NCI-H2081 (cell line): Measurements from ENCODE around the gene NINJ2.

Source experiments
- DNase-seq, 2 experiments: peaks; one replicate each; lab custom pipeline; 2025; lab: John Stamatoyannopoulos, UW

NINJ2 gene

GRCh38 chr12:613996-614395 lies 49.2 kb downstream of the NINJ2 start:
- DNase-seq, result no peak

GRCh38 chr12:612886-613285 lies 50.4 kb downstream of the NINJ2 start:
- no peak for DNase-seq

GRCh38 chr12:612293-612692 lies 51.0 kb downstream of the NINJ2 start:
- no peak for DNase-seq

- DNase-seq, result no peak
Observed at GRCh38 chr12:611721-612120, 51.5 kb downstream of the NINJ2 start.

GRCh38 chr12:608921-609320 lies 54.3 kb downstream of the NINJ2 start:
- DNase-seq, result no peak

GRCh38 chr12:608413-608812 lies 54.8 kb downstream of the NINJ2 start:
- no peak for DNase-seq

GRCh38 chr12:607541-608001 lies 55.7 kb downstream of the NINJ2 start:
- DNase-seq, result no peak

- DNase-seq, result no peak
Observed at GRCh38 chr12:604956-605355, 58.3 kb downstream of the NINJ2 start.

- no peak for DNase-seq
Observed at GRCh38 chr12:602700-603068, 60.6 kb downstream of the NINJ2 start.

- DNase-seq, result peak in 1 of 2 experiments; percentile 29
Observed at GRCh38 chr12:601976-602699, 61.1 kb downstream of the NINJ2 start.

- DNase-seq, result no peak
Observed at GRCh38 chr12:599756-600155, 63.5 kb downstream of the NINJ2 start.

- no peak for DNase-seq
Observed at GRCh38 chr12:597926-598568, 65.2 kb downstream of the NINJ2 start.

- DNase-seq, result no peak
Observed at GRCh38 chr12:593396-594270, 69.6 kb downstream of the NINJ2 start.

GRCh38 chr12:592024-592505 lies 71.2 kb downstream of the NINJ2 start:
- no peak for DNase-seq

- DNase-seq, result no peak
Observed at GRCh38 chr12:591167-592023, 71.8 kb downstream of the NINJ2 start.

- DNase-seq, result no peak
Observed at GRCh38 chr12:590206-590750, 73.0 kb downstream of the NINJ2 start.

GRCh38 chr12:588646-589045 lies 74.6 kb downstream of the NINJ2 start:
- DNase-seq, result no peak

GRCh38 chr12:588024-588322 lies 75.3 kb downstream of the NINJ2 start:
- DNase-seq, result no peak

GRCh38 chr12:587132-588023 lies 75.9 kb downstream of the NINJ2 start:
- no peak for DNase-seq

- no peak for DNase-seq
Observed at GRCh38 chr12:586318-587071, 76.8 kb downstream of the NINJ2 start.
